ENCODE data around the gene KRT13. TPM values are rescaled to one million over a fixed set of nuclear protein-coding genes. Genes with fewer than 3 reads are reported as not detected.

Gene KRT13
- total RNA-seq, 2 experiments from 2014 or later, result not detected

GRCh38 chr17:41524261-41524660 is 18.8 kb upstream of the KRT13 start:
- Mint-ChIP-seq H3K9me3 (ENCODE audit: insufficient read depth) (no peaks in the 10 kb centered on the region), H3K4me1 (ENCODE audit: low read depth) (peaks cover 2% of the 10 kb centered on the region), H3K4me3 (no peak overlapping the region), H3K36me3 (ENCODE audit: low read depth) (no peaks in the 10 kb centered on the region), H3K27ac (no peak overlapping the region), H3K27me3 (ENCODE audit: low read depth) (peaks cover 30% of the 10 kb centered on the region)
- ChIA-PET POLR2A (no interaction called here), CTCF (interaction anchor here (0.9 kb wide), 1 partner anchor 25 kb away, joined by 4 read pairs; no protein-coding TSS in a partner anchor)
- ATAC-seq (no peak), DNase-seq (no peak)

- H3K4me1 Mint-ChIP-seq (ENCODE audit: low read depth), result peaks cover 2% of the 10 kb centered on the region
- POLR2A ChIA-PET, result no interaction called here
- DNase-seq (no peak), ATAC-seq (no peak)
- CTCF ChIA-PET, result no interaction called here
- H3K4me3 Mint-ChIP-seq, result no peak overlapping the region
- H3K27ac Mint-ChIP-seq, result no peak overlapping the region
- H3K27me3 Mint-ChIP-seq (ENCODE audit: low read depth), result peaks cover 25% of the 10 kb centered on the region
- H3K36me3 Mint-ChIP-seq (ENCODE audit: low read depth), result no peaks in the 10 kb centered on the region
- H3K9me3 Mint-ChIP-seq (ENCODE audit: insufficient read depth), result no peaks in the 10 kb centered on the region
Observed at GRCh38 chr17:41523787-41524186, 18.4 kb upstream of the KRT13 start.

- no peaks in the 10 kb centered on the region for H3K36me3 Mint-ChIP-seq (ENCODE audit: low read depth)
Observed at GRCh38 chr17:41523225-41523593, 17.8 kb upstream of the KRT13 start.

GRCh38 chr17:41522301-41523224 is 17.2 kb upstream of the KRT13 start:
- no peak overlapping the region for H3K27ac Mint-ChIP-seq
- H3K4me3 Mint-ChIP-seq, result no peak overlapping the region
- peaks cover 13% of the 10 kb centered on the region for H3K27me3 Mint-ChIP-seq (ENCODE audit: low read depth)
- ATAC-seq (no peak), DNase-seq (no peak)
- POLR2A ChIA-PET, result no interaction called here
- CTCF ChIA-PET, result no interaction called here
- no peaks in the 10 kb centered on the region for H3K9me3 Mint-ChIP-seq (ENCODE audit: insufficient read depth)
- no peaks in the 10 kb centered on the region for H3K4me1 Mint-ChIP-seq (ENCODE audit: low read depth)
- H3K36me3 Mint-ChIP-seq (ENCODE audit: low read depth), result no peaks in the 10 kb centered on the region

More at GRCh38 chr17:41523225-41523593, 17.8 kb upstream of the KRT13 start:
- ATAC-seq (no peak), DNase-seq (no peak)
- Mint-ChIP-seq H3K4me1 (ENCODE audit: low read depth) (no peaks in the 10 kb centered on the region), H3K27me3 (ENCODE audit: low read depth) (peaks cover 19% of the 10 kb centered on the region), H3K4me3 (no peak overlapping the region), H3K27ac (no peak overlapping the region), H3K9me3 (ENCODE audit: insufficient read depth) (no peaks in the 10 kb centered on the region)
- POLR2A ChIA-PET, result no interaction called here
- CTCF ChIA-PET, result no interaction called here

- H3K27me3 Mint-ChIP-seq (ENCODE audit: low read depth), result peaks cover 4% of the 10 kb centered on the region
- no peak for ATAC-seq
- H3K4me1 Mint-ChIP-seq (ENCODE audit: low read depth), result no peaks in the 10 kb centered on the region
- no peak overlapping the region for H3K27ac Mint-ChIP-seq
- ChIA-PET CTCF (interaction anchor here (1.5 kb wide), 1 partner anchor 28 kb away, joined by 4 read pairs; no protein-coding TSS in a partner anchor), POLR2A (no interaction called here)
- no peak overlapping the region for H3K4me3 Mint-ChIP-seq
- no peaks in the 10 kb centered on the region for H3K36me3 Mint-ChIP-seq (ENCODE audit: low read depth)
- no peaks in the 10 kb centered on the region for H3K9me3 Mint-ChIP-seq (ENCODE audit: insufficient read depth)
- no peak for DNase-seq
Observed at GRCh38 chr17:41521574-41522261, 16.3 kb upstream of the KRT13 start.

- no peak overlapping the region for H3K27ac Mint-ChIP-seq
- POLR2A ChIA-PET, result no interaction called here
- ATAC-seq (no peak), DNase-seq (no peak)
- H3K27me3 Mint-ChIP-seq (ENCODE audit: low read depth), result peaks cover 4% of the 10 kb centered on the region
- H3K36me3 Mint-ChIP-seq (ENCODE audit: low read depth), result no peaks in the 10 kb centered on the region
- CTCF ChIA-PET, result interaction anchor here (1.5 kb wide), 1 partner anchor 28 kb away, joined by 4 read pairs; no protein-coding TSS in a partner anchor
- no peaks in the 10 kb centered on the region for H3K9me3 Mint-ChIP-seq (ENCODE audit: insufficient read depth)
- no peak overlapping the region for H3K4me3 Mint-ChIP-seq
- H3K4me1 Mint-ChIP-seq (ENCODE audit: low read depth), result no peaks in the 10 kb centered on the region
Observed at GRCh38 chr17:41520821-41521521, 15.6 kb upstream of the KRT13 start.

- no peaks in the 10 kb centered on the region for H3K36me3 Mint-ChIP-seq (ENCODE audit: low read depth)
- no peaks in the 10 kb centered on the region for H3K9me3 Mint-ChIP-seq (ENCODE audit: insufficient read depth)
- no peak for ATAC-seq
- no peak overlapping the region for H3K4me3 Mint-ChIP-seq
- no peaks in the 10 kb centered on the region for H3K27me3 Mint-ChIP-seq (ENCODE audit: low read depth)
- ChIA-PET CTCF (no interaction called here), POLR2A (no interaction called here)
- no peak for DNase-seq
- H3K27ac Mint-ChIP-seq, result no peak overlapping the region
- no peaks in the 10 kb centered on the region for H3K4me1 Mint-ChIP-seq (ENCODE audit: low read depth)
Observed at GRCh38 chr17:41519501-41520224, 14.3 kb upstream of the KRT13 start.

- ChIA-PET POLR2A (interaction anchor here (0.6 kb wide), 1 partner anchor 22 kb away, joined by 6 read pairs; no protein-coding TSS in a partner anchor), CTCF (interaction anchor here (1.4 kb wide), 1 partner anchor 30 kb away, joined by 4 read pairs; no protein-coding TSS in a partner anchor)
- no peak for ATAC-seq
- H3K4me1 Mint-ChIP-seq (ENCODE audit: low read depth), result no peaks in the 10 kb centered on the region
- no peak within 1 kb of the TSS for H3K4me3 Mint-ChIP-seq
- DNase-seq, result no peak
- no peaks in the 10 kb centered on the region for H3K27me3 Mint-ChIP-seq (ENCODE audit: low read depth)
- H3K36me3 Mint-ChIP-seq (ENCODE audit: low read depth), result no peaks in the 10 kb centered on the region
- no peaks in the 10 kb centered on the region for H3K9me3 Mint-ChIP-seq (ENCODE audit: insufficient read depth)
- no peak within 1 kb of the TSS for H3K27ac Mint-ChIP-seq
Observed at GRCh38 chr17:41518789-41519449, 13.5 kb upstream of the KRT13 start, which contains the start of gene KRT15. KRT15 (minus strand) TSS chr17:41518890; CDS start chr17:41518827, 63 bp downstream.

- DNase-seq (no peak), ATAC-seq (no peak)
- CTCF ChIA-PET, result interaction anchor here (1.4 kb wide), 1 partner anchor 31 kb away, joined by 4 read pairs; no protein-coding TSS in a partner anchor
- Mint-ChIP-seq H3K9me3 (ENCODE audit: insufficient read depth) (no peaks in the 10 kb centered on the region), H3K27me3 (ENCODE audit: low read depth) (no peaks in the 10 kb centered on the region), H3K36me3 (ENCODE audit: low read depth) (no peaks in the 10 kb centered on the region), H3K4me3 (no peak overlapping the region), H3K4me1 (ENCODE audit: low read depth) (no peaks in the 10 kb centered on the region), H3K27ac (no peak overlapping the region)
- POLR2A ChIA-PET, result no interaction called here
Observed at GRCh38 chr17:41518031-41518430, 12.6 kb upstream of the KRT13 start.

GRCh38 chr17:41516830-41517283 is 11.4 kb upstream of the KRT13 start:
- no peak for ATAC-seq
- no peak overlapping the region for H3K27ac Mint-ChIP-seq
- POLR2A ChIA-PET, result no interaction called here
- H3K27me3 Mint-ChIP-seq (ENCODE audit: low read depth), result no peaks in the 10 kb centered on the region
- no peaks in the 10 kb centered on the region for H3K4me1 Mint-ChIP-seq (ENCODE audit: low read depth)
- CTCF ChIA-PET, result interaction anchor here (0.6 kb wide), 1 partner anchor 1644 kb away, joined by 3 read pairs; no protein-coding TSS in a partner anchor
- H3K36me3 Mint-ChIP-seq (ENCODE audit: low read depth), result no peaks in the 10 kb centered on the region
- no peak overlapping the region for H3K4me3 Mint-ChIP-seq
- H3K9me3 Mint-ChIP-seq (ENCODE audit: insufficient read depth), result no peaks in the 10 kb centered on the region
- DNase-seq, result no peak
